Esophagus muscularis mucosa (tissue), 4 donors: ENCODE results near the gene AQP12B. TPM values are rescaled to one million over a fixed set of nuclear protein-coding genes. Genes with fewer than 3 reads are reported as not detected.

Experiments
- DNase-seq: peaks from one replicate; pipeline ENCODE4 v3.0.0-alpha.2; 2017; ENCODE audit errors: extremely low spot score
- H3K27ac ChIP-seq, 4 donors: fragments of 200-600 bp; sonication (generic); replicated peaks in 1 of 4; 1 replicate in 3 of 4; 2 replicates in 1 of 4; pipeline ENCODE4 v1.5.1; 2016 to 2019; ENCODE audit warnings: mild to moderate bottlenecking in 1 of 4
- H3K27me3 ChIP-seq, 4 donors: fragments of 200-600 bp; sonication (generic); one replicate each; pipeline versions ENCODE4 v1.5.1 to v1.6.0; 2016 to 2019
- H3K36me3 ChIP-seq, 4 donors: fragments of 200-600 bp; sonication (generic); one replicate each; pipeline ENCODE4 v1.5.1; 2016 to 2019
- H3K4me1 ChIP-seq, 4 donors: fragments of 200-600 bp; sonication (generic); one replicate each; pipeline ENCODE4 v1.5.1; 2016 to 2019
- H3K4me3 ChIP-seq, 4 donors: fragments of 200-600 bp; sonication (generic); 1 replicate in 2 of 4; 2 replicates in 2 of 4; pipeline ENCODE4 v1.5.1; 2016 to 2019; ENCODE audit warnings: mild to moderate bottlenecking in 4 of 4, moderate library complexity in 1 of 4
- H3K9me3 ChIP-seq, 4 donors: fragments of 200-600 bp; sonication (generic); 1 replicate in 3 of 4; 2 replicates in 1 of 4; pipeline ENCODE4 v1.5.1; 2016 to 2019
- CTCF ChIP-seq, 3 experiments: fragments of 200-600 bp in 2 of 3; fragments of 450-650 bp in 1 of 3; sonication (generic) in 2 of 3; IDR thresholded peaks; one replicate each; pipeline ENCODE4 v1.5.1; 2017 to 2019; ENCODE audit warnings: antibody characterized with exemption in 3 of 3, mild to moderate bottlenecking in 2 of 3, moderate library complexity in 1 of 3
- EP300 ChIP-seq: sonication (generic); formaldehyde crosslinking; IDR thresholded peaks from one replicate; pipeline ENCODE4 v1.6.1; 2017; ENCODE audit warnings: antibody characterized with exemption
- POLR2A ChIP-seq: fragments of 450-650 bp; IDR thresholded peaks from one replicate; pipeline ENCODE4 v1.6.1; 2017; ENCODE audit warnings: antibody characterized with exemption, moderate library complexity, mild to moderate bottlenecking, low read depth
- POLR2AphosphoS5 ChIP-seq, 2 donors: sonication (generic); formaldehyde crosslinking; IDR thresholded peaks; one replicate each; pipeline ENCODE4 v1.6.1; 2017; ENCODE audit warnings: antibody characterized with exemption in 2 of 2
- WGBS: methylation state at CpG from one replicate; pipeline ENCODE4 v1.1.5; 2018; 5-methylcytosine and 5-hydroxymethylcytosine counted together
- intact Hi-C: fragments of 100-400 bp; cut with DNase I; formaldehyde crosslinking; loops from one replicate; pipeline ENCODE4 v1.15.1; 2023
- total RNA-seq, 4 donors: library from RNA; depleted of rRNA; stranded (reverse); fragments of >200 nt; gene quantifications; one replicate each; pipeline versions ENCODE4 v1.1.0 to v1.2.1, GENCODE V29; 2016

Gene AQP12B
- total RNA-seq, 4 donors from 2014 or later, result not detected

GRCh38 chr2:240639566-240639965 lies 43.1 kb downstream of the AQP12B start:
- intact Hi-C loops, result no loop called here
- TF ChIP-seq POLR2A, result no peak
- no peak for TF ChIP-seq POLR2AphosphoS5 (IDR thresholded peaks at IDR 0.05)
- no peak for TF ChIP-seq CTCF (IDR thresholded peaks at IDR 0.05)
- no peak for TF ChIP-seq EP300
- no peak for DNase-seq
- Histone ChIP-seq H3K4me1 (peaks cover 0 to 7% (median 0%) of the 10 kb centered on the region in 4 donors), H3K36me3 (no peaks in the 10 kb centered on the region), H3K4me3 (no peak overlapping the region), H3K27ac (peak overlapping the region in 1 of 4 donors; percentile 62), H3K27me3 (peaks cover 0 to 63% (median 0%) of the 10 kb centered on the region in 4 donors), H3K9me3 (no peaks in the 10 kb centered on the region)
- 91% methylated on average over 18 of the region's 18 CpGs for WGBS

- WGBS, result 58% methylated on average over 9 of the region's 18 CpGs
- H3K9me3 ChIP-seq, result peaks cover 0 to 5% (median 4%) of the 10 kb centered on the region in 4 donors
- no peak for TF ChIP-seq POLR2AphosphoS5 (IDR thresholded peaks at IDR 0.05)
- no peak for DNase-seq
- peaks cover 0 to 7% (median 0%) of the 10 kb centered on the region in 4 donors for H3K4me1 ChIP-seq
- peaks cover 0 to 54% (median 0%) of the 10 kb centered on the region in 4 donors for H3K27me3 ChIP-seq
- no peaks in the 10 kb centered on the region for H3K36me3 ChIP-seq
- peak overlapping the region in 1 of 4 donors; percentile 70 for H3K27ac ChIP-seq
- intact Hi-C loops, result no loop called here
- no peak overlapping the region for H3K4me3 ChIP-seq
Observed at GRCh38 chr2:240638512-240639160, 44.0 kb downstream of the AQP12B start.

- intact Hi-C loops, result no loop called here
- Histone ChIP-seq H3K27ac (peak overlapping the region in 1 of 4 donors; percentile 70), H3K27me3 (peaks cover 0 to 47% (median 0%) of the 10 kb centered on the region in 4 donors), H3K36me3 (no peaks in the 10 kb centered on the region), H3K9me3 (peaks cover 0 to 8% (median 6%) of the 10 kb centered on the region in 4 donors), H3K4me1 (peaks cover 0 to 7% (median 0%) of the 10 kb centered on the region in 4 donors), H3K4me3 (no peak overlapping the region)
- TF ChIP-seq CTCF (IDR thresholded peaks at IDR 0.05) (no peak), POLR2A (no peak), POLR2AphosphoS5 (IDR thresholded peaks at IDR 0.05) (no peak), EP300 (no peak)
- 84% methylated on average over 4 of the region's 8 CpGs for WGBS
- no peak for DNase-seq
Observed at GRCh38 chr2:240637901-240638345, 44.8 kb downstream of the AQP12B start.

- H3K36me3 ChIP-seq, result no peaks in the 10 kb centered on the region
- H3K4me1 ChIP-seq, result peaks cover 0 to 7% (median 0%) of the 10 kb centered on the region in 4 donors
- TF ChIP-seq CTCF (IDR thresholded peaks at IDR 0.05), result no peak
- no peak for TF ChIP-seq POLR2A
- TF ChIP-seq POLR2AphosphoS5 (IDR thresholded peaks at IDR 0.05), result no peak
- no peak for TF ChIP-seq EP300
- H3K27me3 ChIP-seq, result peaks cover 0 to 41% (median 0%) of the 10 kb centered on the region in 4 donors
- WGBS, result 76% methylated on average over 11 of the region's 17 CpGs
- H3K4me3 ChIP-seq, result no peak overlapping the region
- H3K27ac ChIP-seq, result peak overlapping the region in 1 of 4 donors; percentile 70
- peaks cover 0 to 8% (median 6%) of the 10 kb centered on the region in 4 donors for H3K9me3 ChIP-seq
- DNase-seq, result no peak
- intact Hi-C loops, result no loop called here
Observed at GRCh38 chr2:240637116-240637900, 45.4 kb downstream of the AQP12B start.

- WGBS, result 80% methylated on average over 11 of the region's 11 CpGs
- Histone ChIP-seq H3K4me1 (peaks cover 0 to 7% (median 0%) of the 10 kb centered on the region in 4 donors), H3K27ac (peak overlapping the region in 1 of 4 donors; percentile 70), H3K4me3 (no peak overlapping the region), H3K9me3 (peaks cover 0 to 8% (median 6%) of the 10 kb centered on the region in 4 donors), H3K27me3 (peaks cover 0 to 34% (median 0%) of the 10 kb centered on the region in 4 donors), H3K36me3 (no peaks in the 10 kb centered on the region)
- intact Hi-C loops, result no loop called here
- no peak for TF ChIP-seq POLR2A
- no peak for TF ChIP-seq EP300
- no peak for TF ChIP-seq CTCF (IDR thresholded peaks at IDR 0.05)
- no peak for TF ChIP-seq POLR2AphosphoS5 (IDR thresholded peaks at IDR 0.05)
- DNase-seq, result no peak
Observed at GRCh38 chr2:240636563-240637115, 46.0 kb downstream of the AQP12B start.
